ENCODE measurements around the gene SYT1.
"Not testable (repeated sequence)": the region's sequence is repeated elsewhere in the genome, so short reads cannot be mapped to it uniquely, and the experiment has no call there.

Gene SYT1

DNA sequence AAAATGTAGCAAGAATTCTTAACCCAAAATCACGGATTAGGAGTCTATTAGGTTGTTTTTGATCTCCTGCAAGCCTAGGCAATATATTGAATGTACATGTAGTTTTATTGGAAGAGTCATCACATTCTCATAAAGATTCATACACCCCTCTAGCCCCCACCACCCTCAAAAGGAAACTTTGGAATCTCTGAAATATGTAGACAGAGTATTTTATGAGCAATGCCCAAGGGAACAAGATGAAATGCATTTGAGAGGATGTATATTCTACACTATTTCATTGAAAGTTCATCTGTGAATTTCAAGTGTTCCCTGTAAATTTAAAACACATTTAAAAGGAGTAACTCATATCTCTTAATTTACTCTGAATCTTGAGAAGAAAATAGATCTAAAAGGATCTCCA, 103.7 kb downstream of the SYT1 start:
- no peak for DNase-seq (ENCODE audit: low spot score)

GRCh38 chr12:78970041-78970440, 105.5 kb downstream of the SYT1 start:
- DNase-seq (ENCODE audit: low spot score): no peak

- no peak for DNase-seq (ENCODE audit: low spot score)
Measured at GRCh38 chr12:78977304-78977867, 112.8 kb downstream of the SYT1 start.

DNA sequence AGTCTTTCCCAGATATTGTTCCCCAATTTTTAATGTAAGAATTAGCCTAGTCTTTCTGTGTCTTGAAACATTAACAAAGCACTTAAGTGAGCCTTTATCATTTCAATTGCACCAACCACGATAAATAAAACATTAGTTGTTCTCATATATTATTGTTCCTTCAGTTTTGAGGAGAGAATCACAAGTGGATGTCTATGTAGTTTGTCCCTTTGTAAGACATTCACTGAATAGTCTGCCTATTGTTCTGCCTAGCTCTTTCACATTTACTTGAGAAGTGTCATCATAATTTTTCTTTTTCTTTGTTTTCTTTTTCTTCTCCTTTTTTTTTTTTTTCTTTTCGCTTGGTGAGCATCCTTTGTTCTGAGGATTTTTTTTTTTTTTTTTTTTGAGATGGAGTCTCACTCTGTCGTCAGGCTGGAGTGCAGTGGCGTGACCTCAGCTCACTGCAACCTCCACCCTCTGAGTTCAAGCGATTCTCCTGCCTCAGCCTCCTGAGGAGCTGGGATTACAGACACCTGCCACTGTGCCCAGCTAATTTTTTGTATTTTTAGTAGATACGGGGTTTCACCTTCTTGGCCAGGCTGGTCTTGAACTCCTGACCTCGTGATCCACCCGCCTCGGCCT, 129.7 kb downstream of the SYT1 start:
- DNase-seq (ENCODE audit: low spot score): no peak

GRCh38 chr12:79000501-79000900, 135.9 kb downstream of the SYT1 start:
- DNase-seq (ENCODE audit: low spot score): no peak

DNA sequence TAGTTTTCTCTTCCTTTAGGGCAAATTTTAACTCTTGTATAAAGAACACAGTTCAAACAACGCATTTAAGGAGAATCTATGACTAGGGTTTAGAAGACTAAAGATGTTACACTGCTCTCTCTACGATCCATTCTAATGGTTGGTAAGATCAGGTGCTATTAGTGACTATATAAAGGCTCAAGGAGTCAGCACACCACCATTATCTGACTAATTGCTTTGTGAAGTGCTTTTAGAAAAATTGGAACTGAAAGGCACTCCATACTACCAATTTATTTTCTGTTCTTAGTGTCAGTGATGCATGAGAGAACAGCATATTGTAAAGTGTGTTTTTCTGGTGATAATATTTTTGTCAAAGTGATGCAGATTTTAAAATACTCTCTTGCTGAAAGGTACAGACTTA, 136.8 kb downstream of the SYT1 start:
- DNase-seq (ENCODE audit: low spot score): no peak

- no peak for DNase-seq (ENCODE audit: low spot score)
Measured at GRCh38 chr12:79006306-79006705, 141.7 kb downstream of the SYT1 start.

DNA sequence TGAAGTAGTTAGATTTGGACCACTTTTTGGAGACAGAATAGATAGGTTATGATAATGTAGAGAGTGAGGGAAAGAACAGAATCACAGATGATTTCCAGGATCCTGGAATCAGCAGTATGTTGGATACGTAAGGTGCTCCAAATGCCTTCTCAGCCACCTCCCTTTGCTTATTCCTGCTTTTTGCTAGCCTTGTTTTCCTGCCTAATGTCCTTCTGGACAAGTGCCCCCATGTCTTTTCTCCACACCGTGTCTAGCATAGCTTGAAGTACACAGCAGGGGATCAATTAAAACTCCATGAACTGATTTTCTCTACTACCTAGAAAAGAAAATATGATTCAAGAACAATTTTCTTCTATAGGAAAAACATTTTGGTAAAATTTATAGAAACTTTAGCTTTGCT, 144.0 kb downstream of the SYT1 start:
- no peak for DNase-seq (ENCODE audit: low spot score)

- DNase-seq (ENCODE audit: low spot score): no peak
Measured at GRCh38 chr12:79012636-79013035, 148.1 kb downstream of the SYT1 start.

DNA sequence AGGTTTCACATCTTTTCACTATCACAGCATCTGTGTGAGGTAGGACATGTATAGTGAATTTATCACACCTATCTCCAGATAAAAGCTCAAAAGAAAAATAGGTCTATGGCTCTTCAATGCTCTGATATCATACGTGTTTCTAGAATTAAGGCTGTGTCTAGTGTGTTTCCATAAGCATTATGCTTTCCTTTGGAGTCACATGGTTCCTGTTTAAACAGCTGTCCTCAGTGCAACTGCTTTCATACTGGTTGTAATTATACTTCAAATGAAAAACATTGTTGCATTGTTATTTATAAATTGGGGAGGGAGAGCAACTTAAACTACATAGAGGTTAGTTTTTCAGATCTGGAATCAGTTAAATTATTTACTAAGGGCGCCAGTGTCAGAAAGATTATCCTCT, 151.6 kb downstream of the SYT1 start:
- no peak for DNase-seq (ENCODE audit: low spot score)

- no peak for DNase-seq (ENCODE audit: low spot score)
Measured at GRCh38 chr12:79019672-79020071, 155.1 kb downstream of the SYT1 start.

DNA sequence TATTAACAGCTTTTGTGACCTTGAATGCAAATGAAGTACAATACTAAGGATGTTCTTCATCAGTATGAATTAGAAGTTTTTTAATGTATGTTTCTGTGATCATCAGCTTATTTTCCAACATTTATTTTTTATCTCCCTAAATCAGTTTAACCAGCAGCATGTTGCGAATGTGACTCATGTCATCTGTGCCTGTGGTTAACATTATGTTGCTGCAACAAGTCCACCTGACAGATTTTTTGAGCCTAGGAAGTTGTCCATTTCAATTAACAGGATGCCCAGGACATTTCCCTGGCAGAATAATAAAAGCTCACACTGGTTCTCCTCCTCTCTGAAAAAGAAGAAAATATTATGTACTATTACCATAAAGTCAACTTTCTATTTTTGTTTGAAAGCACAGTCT, 155.5 kb downstream of the SYT1 start:
- DNase-seq (ENCODE audit: low spot score): no peak

DNA sequence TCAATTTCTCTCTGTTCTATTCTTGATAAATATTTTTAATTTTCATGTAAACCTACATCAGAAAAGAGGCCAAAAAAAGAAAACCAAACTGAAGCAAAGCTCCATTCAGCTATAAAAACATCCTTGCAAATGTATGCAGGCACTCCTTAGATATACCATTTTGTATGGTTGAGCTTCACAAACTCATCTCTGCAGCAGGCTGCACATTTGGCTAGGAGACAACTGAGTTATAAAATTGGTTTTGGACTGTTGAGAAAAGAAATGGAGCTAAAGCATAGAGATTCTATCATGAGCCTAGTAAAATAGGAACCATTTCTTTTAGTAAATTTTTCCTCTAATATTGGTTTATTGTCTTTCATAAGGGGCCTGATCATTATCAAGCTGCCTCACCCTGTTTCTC, 156.4 kb downstream of the SYT1 start:
- no peak for DNase-seq (ENCODE audit: low spot score)

- DNase-seq (ENCODE audit: low spot score): no peak
Measured at GRCh38 chr12:79023261-79023660, 158.7 kb downstream of the SYT1 start.

DNA sequence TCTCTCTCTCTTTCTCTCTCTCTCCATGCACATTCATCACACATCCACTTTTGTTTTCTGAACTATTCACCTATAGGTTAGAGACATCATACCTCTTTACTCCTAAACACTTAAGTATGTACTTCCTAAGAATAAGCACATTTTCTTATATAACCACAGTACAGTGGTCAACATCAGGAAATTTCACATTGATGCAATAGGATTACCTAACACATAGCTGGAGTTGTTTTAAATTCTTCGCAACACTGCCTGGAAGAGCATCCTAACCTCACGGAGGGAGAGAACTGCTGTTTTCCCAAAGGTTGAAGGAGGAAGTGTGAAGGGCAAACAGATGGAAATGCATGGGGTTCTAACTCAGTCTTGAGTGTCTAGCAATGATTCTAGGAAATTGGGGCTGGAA, 159.2 kb downstream of the SYT1 start:
- DNase-seq (ENCODE audit: low spot score): no peak

DNA sequence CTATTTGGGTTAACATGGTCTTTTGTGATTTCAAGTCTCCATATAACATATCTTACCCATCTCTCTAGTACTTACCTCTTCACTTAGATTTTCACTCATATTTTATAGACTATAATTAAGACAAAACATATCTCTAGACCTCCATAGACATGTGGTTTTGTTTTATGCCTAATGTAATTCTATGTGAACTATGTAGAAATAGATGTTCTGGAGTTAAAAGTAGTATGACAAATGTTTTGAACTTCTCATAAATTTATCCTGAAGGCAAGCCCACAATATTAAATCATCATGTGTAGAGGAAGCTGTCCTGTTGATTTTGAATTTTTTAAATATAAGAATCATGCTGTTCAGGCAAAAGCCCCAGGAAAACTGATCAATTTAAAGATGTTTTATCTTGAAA, 169.2 kb downstream of the SYT1 start:
- DNase-seq (ENCODE audit: low spot score): no peak

DNA sequence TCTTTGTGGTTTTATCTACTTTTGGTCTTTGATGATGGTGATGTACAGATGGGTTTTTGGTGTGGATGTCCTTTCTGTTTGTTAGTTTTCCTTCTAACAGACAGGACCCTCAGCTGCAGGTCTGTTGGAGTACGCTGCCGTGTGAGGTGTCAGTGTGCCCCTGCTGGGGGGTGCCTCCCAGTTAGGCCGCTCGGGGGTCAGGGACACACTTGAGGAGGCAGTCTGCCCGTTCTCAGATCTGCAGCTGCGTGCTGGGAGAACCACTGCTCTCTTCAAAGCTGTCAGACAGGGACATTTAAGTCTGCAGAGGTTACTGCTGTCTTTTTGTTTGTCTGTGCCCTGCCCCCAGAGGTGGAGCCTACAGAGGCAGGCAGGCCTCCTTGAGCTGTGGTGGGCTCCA, 180.2 kb downstream of the SYT1 start:
- not testable (repeated sequence) for DNase-seq (ENCODE audit: low spot score)

DNA sequence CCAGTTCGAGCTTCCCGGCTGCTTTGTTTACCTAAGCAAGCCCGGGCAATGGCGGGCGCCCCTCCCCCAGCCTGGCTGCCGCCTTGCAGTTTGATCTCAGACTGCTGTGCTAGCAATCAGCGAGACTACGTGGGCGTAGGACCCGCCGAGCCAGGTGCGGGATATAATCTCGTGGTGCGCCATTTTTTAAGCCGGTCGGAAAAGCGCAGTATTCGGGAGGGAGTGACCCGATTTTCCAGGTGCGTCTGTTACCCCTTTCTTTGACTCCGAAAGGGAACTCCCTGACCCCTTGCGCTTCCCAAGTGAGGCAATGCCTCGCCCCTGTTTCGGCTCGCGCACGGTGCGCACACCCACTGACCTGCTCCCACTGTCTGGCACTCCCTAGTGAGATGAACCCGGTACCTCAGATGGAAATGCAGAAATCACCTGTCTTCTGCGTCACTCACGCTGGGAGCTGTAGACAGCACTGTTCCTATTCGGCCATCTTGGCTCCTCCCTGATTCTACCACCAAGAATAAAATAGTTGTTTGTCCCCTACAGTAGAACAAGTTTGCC, 180.7 kb downstream of the SYT1 start:
- not testable (repeated sequence) for DNase-seq (ENCODE audit: low spot score)

GRCh38 chr12:79046021-79046420, 181.4 kb downstream of the SYT1 start:
- DNase-seq (ENCODE audit: low spot score): no peak

- no peak for DNase-seq (ENCODE audit: low spot score)
Measured at GRCh38 chr12:79048962-79049361, 184.4 kb downstream of the SYT1 start.

- no peak for DNase-seq (ENCODE audit: low spot score)
Measured at GRCh38 chr12:79053394-79053793, 188.8 kb downstream of the SYT1 start.

- no peak for DNase-seq (ENCODE audit: low spot score)
Measured at GRCh38 chr12:79055926-79056674, 191.5 kb downstream of the SYT1 start.

GRCh38 chr12:79056775-79057174, 192.2 kb downstream of the SYT1 start:
- no peak for DNase-seq (ENCODE audit: low spot score)
